ENCODE results near the gene TAOK3.

DNA sequence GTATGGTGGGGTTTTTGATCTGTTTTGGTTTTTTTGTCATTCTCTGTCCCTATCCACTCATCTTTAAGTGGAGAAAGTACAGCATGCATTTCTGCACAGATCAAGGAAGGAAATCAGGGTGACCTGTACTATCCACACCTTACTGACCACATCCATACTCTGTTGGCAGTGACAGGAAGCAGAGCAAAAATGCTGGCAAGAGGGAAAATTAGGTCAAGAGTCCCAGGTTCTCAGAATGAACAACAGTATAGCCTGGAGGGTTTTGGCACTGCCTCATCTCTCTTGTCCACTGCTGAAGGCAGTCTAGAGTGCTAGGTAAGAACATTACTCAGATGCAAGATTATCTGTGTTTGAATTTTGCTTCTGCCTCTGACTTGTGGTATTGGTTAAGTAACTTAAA is 70.7 kb downstream of the TAOK3 start:
- TF ChIP-seq CREB1 (IDR thresholded peaks at IDR 0.05): no peak
- no peak for TF ChIP-seq CTCF (IDR thresholded peaks at IDR 0.05; ENCODE audit: control extremely low read depth in 1 of 3, insufficient read depth in 1 of 3, low read depth in 1 of 3, low read length in 3 of 3)
- TF ChIP-seq MAX (IDR thresholded peaks at IDR 0.05): no peak
- TF ChIP-seq RXRA (IDR thresholded peaks at IDR 0.05; ENCODE audit: insufficient read depth, low read depth, low read length): no peak
- TF ChIP-seq POLR2A (IDR thresholded peaks at IDR 0.05; ENCODE audit: control extremely low read depth in 1 of 2, low read depth in 2 of 2, low read length in 2 of 2): no peak
- no peak for TF ChIP-seq BCL11A (IDR thresholded peaks at IDR 0.05; ENCODE audit: low read depth in 2 of 2, low read length in 2 of 2)
